Common myeloid progenitor, CD34-positive (primary cell): Measurements from ENCODE around the gene DPP9.
"Not testable (repeated sequence)": the region's sequence is repeated elsewhere in the genome, so short reads cannot be mapped to it uniquely, and the experiment has no call there.

ENCODE experiments used
- CTCF ChIA-PET: fragments of 350-600 bp; sonication (Branson Sonifier 250); formaldehyde crosslinking; loops from one replicate; lab custom pipeline; 2021; ENCODE audit warnings: antibody characterized with exemption; lab: Charles Lee
- POLR2A ChIA-PET: fragments of 350-600 bp; sonication (Branson Sonifier 250); formaldehyde crosslinking; loops from one replicate; lab custom pipeline; 2021; ENCODE audit warnings: antibody characterized with exemption; lab: Charles Lee
- DNase-seq, 3 donors: peaks; one replicate each; pipeline versions ENCODE4 v3.0.0 to v3.0.0-alpha.2; 2013
- H3K27ac ChIP-seq, 2 experiments: 1 replicate in 1 of 2; 2 replicates in 1 of 2; pipeline ENCODE4 v1.7.0; 2013; ENCODE audit warnings: inconsistent platforms in 2 of 2, low read length in 2 of 2, mild to moderate bottlenecking in 2 of 2, low read depth in 1 of 2, moderate library complexity in 1 of 2; ENCODE audit not compliant: severe bottlenecking in 2 of 2, insufficient read depth in 1 of 2, poor library complexity in 1 of 2
- H3K27me3 ChIP-seq, 5 experiments: replicated peaks in 2 of 5; 1 replicate in 3 of 5; 2 replicates in 2 of 5; pipeline versions ENCODE4 v1.6.1 to v1.7.0; 2013; ENCODE audit warnings: low read length in 4 of 5, mild to moderate bottlenecking in 2 of 5, moderate library complexity in 2 of 5, inconsistent platforms in 1 of 5; ENCODE audit not compliant: insufficient read depth in 5 of 5, control insufficient read depth in 4 of 5
- H3K36me3 ChIP-seq, 4 experiments: 1 replicate in 2 of 4; 2 replicates in 2 of 4; pipeline versions ENCODE4 v1.6.1 to v1.7.0; 2013; ENCODE audit warnings: low read length in 3 of 4, control low read depth in 1 of 4, mild to moderate bottlenecking in 1 of 4; ENCODE audit not compliant: control insufficient read depth in 4 of 4, insufficient read depth in 4 of 4
- H3K4me1 ChIP-seq, 4 experiments: 1 replicate in 3 of 4; 2 replicates in 1 of 4; pipeline versions ENCODE4 v1.6.1 to v1.7.1; 2013; ENCODE audit warnings: low read length in 3 of 4, mild to moderate bottlenecking in 3 of 4, control low read depth in 1 of 4, inconsistent platforms in 1 of 4, moderate library complexity in 1 of 4; ENCODE audit not compliant: control insufficient read depth in 4 of 4, insufficient read depth in 4 of 4; ENCODE audit errors: control extremely low read depth in 1 of 4
- H3K4me3 ChIP-seq, 7 experiments: 1 replicate in 4 of 7; 2 replicates in 3 of 7; pipeline versions ENCODE4 v1.5.1 to v1.7.0; 2013; ENCODE audit warnings: mild to moderate bottlenecking in 7 of 7, low read length in 6 of 7, moderate library complexity in 6 of 7, inconsistent platforms in 2 of 7, low read depth in 2 of 7, control low read depth in 1 of 7; ENCODE audit not compliant: insufficient read depth in 4 of 7, control insufficient read depth in 1 of 7; ENCODE audit errors: extremely low read depth in 1 of 7
- H3K9me3 ChIP-seq, 5 experiments: 1 replicate in 4 of 5; 2 replicates in 1 of 5; pipeline versions ENCODE4 v1.6.1 to v1.7.1; 2013; ENCODE audit warnings: low read length in 4 of 5, mild to moderate bottlenecking in 2 of 5, inconsistent platforms in 1 of 5, low read depth in 1 of 5, moderate library complexity in 1 of 5; ENCODE audit not compliant: control insufficient read depth in 4 of 5, insufficient read depth in 2 of 5; ENCODE audit errors: control extremely low read depth in 1 of 5
- WGBS: methylation state at CpG from one replicate; pipeline ENCODE4 v1.1.5; 2013; ENCODE audit not compliant: insufficient coverage; 5-methylcytosine and 5-hydroxymethylcytosine counted together

DPP9 gene

DNA sequence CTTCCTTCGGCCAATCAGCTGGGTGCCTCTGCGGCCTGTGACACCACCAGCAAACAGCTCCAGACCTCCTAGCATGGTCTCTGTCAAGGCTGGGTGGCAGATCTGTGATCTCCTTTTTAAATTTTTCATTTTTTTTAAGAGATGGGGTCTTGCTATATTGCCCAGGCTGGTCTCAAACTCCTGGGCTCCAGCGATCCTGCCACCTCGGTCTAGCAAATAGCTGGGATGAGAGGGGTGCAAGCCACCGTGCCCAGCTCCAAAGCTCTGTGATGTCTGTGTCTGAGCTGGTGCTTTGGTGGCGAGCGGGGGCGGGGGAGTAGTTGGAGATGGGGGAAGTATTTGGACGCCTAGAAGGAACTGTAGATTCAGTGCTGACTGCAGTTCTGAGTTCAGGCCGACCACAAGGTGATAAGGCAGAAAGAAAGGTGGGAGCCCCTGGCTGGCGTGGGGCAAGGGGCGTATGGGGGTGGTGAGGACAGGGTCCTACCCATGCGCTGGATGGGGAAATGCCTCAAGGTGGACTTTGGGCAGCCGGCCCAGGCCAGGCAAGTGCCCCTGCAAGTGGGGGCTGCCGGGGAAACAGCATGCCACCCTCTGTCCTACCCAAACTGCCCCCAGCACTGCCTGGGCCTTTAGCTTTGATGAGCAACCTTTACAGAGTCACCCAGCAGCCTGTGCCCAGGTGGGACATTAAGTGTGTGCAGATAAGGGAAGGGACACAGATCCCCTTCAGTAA is 5.5 kb downstream of the DPP9 start:
- no peaks in the 10 kb centered on the region for H3K27me3 ChIP-seq
- ChIA-PET POLR2A (no interaction called here), CTCF (no interaction called here)
- DNase-seq = no peak
- H3K4me1 ChIP-seq = peaks cover 0 to 16% (median 14%) of the 10 kb centered on the region in 4 experiments
- no peaks in the 10 kb centered on the region for H3K9me3 ChIP-seq
- H3K4me3 ChIP-seq = no peak overlapping the region
- H3K27ac ChIP-seq = no peak overlapping the region
- 93% methylated on average over 13 of the region's 15 CpGs for WGBS
- peaks cover 12 to 71% (median 47%) of the 10 kb centered on the region in 4 experiments for H3K36me3 ChIP-seq

DNA sequence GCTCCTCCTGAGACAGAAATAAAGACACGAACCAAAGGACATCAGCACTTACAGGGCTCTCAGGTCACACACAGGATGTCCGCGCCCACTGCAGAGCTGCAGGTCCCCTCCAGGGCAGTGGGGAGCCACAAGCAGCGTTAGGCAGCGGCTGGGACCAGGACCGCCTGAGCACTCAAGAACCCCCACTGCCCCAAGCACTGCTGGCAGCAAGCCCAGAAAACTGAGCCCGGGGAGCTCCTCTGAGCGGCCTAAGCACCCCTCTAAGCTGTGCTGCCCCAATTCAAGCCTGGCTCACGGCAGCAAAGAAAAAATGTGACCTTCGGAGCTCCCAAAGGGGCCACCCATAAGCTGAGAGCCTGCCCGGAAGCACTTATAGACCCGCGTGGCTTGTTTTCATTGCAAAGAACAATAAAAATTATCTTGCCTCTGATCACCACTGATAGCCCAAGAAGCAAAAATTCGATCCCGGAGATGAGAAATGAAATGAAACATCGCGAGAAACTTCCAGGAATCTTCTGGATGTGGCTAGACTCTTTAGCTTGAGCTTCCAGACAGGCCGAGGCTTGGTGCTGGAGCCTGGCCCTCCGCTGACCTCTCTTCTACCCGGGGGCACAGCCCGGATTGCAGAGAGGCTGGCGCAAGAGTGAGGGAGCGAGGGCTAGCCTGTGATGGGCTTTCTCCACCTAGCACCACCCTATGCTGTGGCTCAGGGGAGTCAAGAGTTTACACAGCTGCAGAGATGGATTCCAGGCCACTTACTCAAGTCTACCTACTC is 6.3 kb downstream of the DPP9 start:
- 93% methylated on average over 22 of the region's 23 CpGs for WGBS
- Histone ChIP-seq H3K27me3 (no peaks in the 10 kb centered on the region), H3K9me3 (no peaks in the 10 kb centered on the region), H3K4me3 (no peak overlapping the region), H3K4me1 (peaks cover 0 to 9% (median 6%) of the 10 kb centered on the region in 4 experiments), H3K27ac (no peak overlapping the region), H3K36me3 (peaks cover 12 to 78% (median 55%) of the 10 kb centered on the region in 4 experiments)
- ChIA-PET CTCF (no interaction called here), POLR2A (no interaction called here)
- DNase-seq = no peak

DNA sequence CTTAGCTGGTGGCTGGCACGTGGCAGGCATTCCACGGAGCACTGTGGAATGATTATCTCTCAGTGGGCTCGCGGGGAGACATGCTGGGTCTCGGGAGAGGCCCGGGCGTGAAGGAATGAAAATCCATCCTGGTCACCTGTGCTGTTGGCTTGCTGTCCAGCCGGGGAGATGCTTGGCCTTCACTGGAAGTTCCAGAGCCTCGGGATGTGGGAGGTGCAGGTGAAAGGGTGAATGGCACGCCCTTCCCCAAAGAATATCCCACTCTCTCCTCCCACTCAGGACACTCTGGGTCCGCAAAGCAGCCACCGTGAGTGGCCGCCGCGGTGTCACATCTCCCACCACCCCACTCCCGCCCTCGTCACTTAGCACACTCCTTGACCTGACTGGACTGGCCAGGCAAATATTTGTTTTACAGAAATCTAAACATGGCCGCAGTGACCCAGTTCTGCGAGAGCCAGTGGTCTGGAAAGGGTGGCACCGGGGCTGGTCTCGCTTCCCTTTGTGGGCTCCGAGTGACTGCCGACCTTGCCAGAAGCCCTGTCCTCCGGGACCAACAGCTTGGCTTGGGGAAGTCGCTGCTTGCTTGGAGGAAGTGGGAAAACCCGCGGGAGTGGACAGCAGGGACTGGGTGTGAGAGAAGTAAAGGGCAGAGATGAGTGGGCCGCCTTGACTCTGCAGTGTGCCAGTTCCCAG is 8.0 kb downstream of the DPP9 start:
- H3K9me3 ChIP-seq = no peaks in the 10 kb centered on the region
- no peak for DNase-seq
- H3K27ac ChIP-seq = no peak overlapping the region
- POLR2A ChIA-PET = no interaction called here
- peaks cover 12 to 86% (median 61%) of the 10 kb centered on the region in 4 experiments for H3K36me3 ChIP-seq
- CTCF ChIA-PET = no interaction called here
- WGBS = 97% methylated on average over 23 of the region's 28 CpGs
- H3K4me1 ChIP-seq = no peaks in the 10 kb centered on the region
- H3K4me3 ChIP-seq = no peak overlapping the region
- no peaks in the 10 kb centered on the region for H3K27me3 ChIP-seq

DNA sequence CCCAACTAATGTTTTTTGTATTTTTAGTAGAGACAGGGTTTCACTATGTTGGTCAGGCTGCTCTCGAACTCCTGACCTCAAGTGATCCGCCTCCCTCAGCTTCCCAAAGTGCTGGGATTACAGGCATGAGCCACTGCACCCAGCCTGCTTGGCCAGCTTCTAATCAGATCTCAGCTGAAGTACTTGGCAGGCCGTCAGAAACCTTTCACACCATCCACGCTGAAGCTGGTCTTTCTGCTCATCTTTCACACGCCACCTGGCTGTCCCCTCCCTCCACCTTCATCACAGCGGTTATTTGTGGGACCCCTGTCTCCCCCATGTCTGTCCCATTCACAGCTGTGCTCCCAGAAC is 8.5 kb downstream of the DPP9 start:
- H3K27ac ChIP-seq, H3K27me3 ChIP-seq, POLR2A ChIA-PET, CTCF ChIA-PET, H3K4me3 ChIP-seq, H3K9me3 ChIP-seq, H3K4me1 ChIP-seq, DNase-seq: not testable (repeated sequence)
- 100% methylated on average over 6 of the region's 6 CpGs for WGBS
- peaks cover 12 to 86% (median 63%) of the 10 kb centered on the region in 4 experiments for H3K36me3 ChIP-seq

DNA sequence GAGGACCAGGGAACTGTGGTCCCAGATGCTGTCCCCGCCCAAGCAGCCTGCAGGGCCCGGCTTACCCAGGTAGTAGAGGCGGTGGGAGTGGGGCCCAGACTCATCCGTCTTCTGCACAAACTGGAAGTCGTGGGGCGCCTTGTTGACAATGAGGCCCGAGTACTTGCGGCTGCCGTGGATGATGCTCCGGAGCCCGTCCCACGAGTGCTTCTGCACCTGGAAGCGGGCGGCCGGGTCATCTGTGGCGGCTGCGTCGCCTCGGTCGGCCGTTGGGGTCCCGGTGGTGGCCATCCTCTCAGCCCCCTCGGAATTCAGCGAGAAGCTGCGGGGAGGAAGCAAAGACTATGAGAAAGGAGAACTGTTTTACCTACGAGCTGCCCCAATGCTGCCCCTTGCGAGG is 9.6 kb downstream of the DPP9 start:
- POLR2A ChIA-PET = no interaction called here
- Histone ChIP-seq H3K36me3 (peaks cover 9 to 89% (median 62%) of the 10 kb centered on the region in 4 experiments), H3K4me3 (no peak overlapping the region), H3K9me3 (no peaks in the 10 kb centered on the region), H3K27me3 (no peaks in the 10 kb centered on the region), H3K27ac (no peak overlapping the region), H3K4me1 (no peaks in the 10 kb centered on the region)
- WGBS = 97% methylated on average over 27 of the region's 27 CpGs
- CTCF ChIA-PET = no interaction called here
- no peak for DNase-seq

DNA sequence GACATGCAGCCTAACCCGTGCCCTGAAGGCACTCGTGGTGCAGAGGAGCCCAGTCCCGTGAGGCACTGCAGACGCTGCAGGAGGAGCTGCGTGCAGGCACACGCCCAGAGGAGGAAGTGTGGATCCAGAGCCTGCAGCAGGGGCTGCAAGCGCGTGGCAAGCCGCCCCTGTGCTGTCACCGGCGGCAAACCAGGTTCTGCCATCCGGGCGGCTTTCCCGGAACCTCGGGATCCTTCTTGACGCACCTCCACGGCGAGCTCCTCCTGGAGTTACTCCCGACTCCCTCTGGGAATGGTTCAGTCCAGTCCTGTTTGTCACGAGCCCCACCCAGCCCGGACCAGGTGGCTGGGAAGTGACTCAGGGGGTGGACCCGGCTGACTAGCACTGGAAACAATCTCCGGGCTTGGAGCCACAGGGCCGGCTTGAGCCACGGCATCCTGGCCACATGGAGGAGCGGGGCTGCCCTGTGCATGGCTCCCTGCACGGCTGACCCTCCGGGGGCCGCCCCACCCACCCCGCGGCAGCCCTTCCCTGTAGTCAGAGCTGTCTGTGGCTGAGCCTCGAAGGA is 10.2 kb downstream of the DPP9 start:
- ChIA-PET POLR2A (no interaction called here), CTCF (no interaction called here)
- Histone ChIP-seq H3K27ac (no peak overlapping the region), H3K27me3 (no peaks in the 10 kb centered on the region), H3K9me3 (no peaks in the 10 kb centered on the region), H3K4me3 (no peak overlapping the region), H3K4me1 (no peaks in the 10 kb centered on the region), H3K36me3 (peaks cover 9 to 86% (median 59%) of the 10 kb centered on the region in 4 experiments)
- no peak for DNase-seq
- 97% methylated on average over 31 of the region's 32 CpGs for WGBS
